IMR-90 (cell line): ENCODE results near the gene MAP3K9. TPM values are rescaled to one million over a fixed set of nuclear protein-coding genes. Genes with fewer than 3 reads are reported as not detected.

Source experiments
- ATAC-seq: fragments of 200-7000 bp; cut with Tn5 transposase; 2 replicates; pipeline ENCODE4 v1.9.1; 2020; ENCODE audit warnings: low read depth, mild to moderate bottlenecking, moderate library complexity
- BruUV-seq: library from RNA; stranded (reverse); fragments of 400-500 nt; replicated peaks from 2 replicates; lab custom pipeline; 2021; lab: Mats Ljungman, UMichigan
- CTCF ChIA-PET: fragments of 300-600 bp; formaldehyde crosslinking; extraction: SDS; loops from one replicate; lab custom pipeline; 2021; ENCODE audit warnings: antibody characterized with exemption; lab: Yijun Ruan, JAX
- POLR2A ChIA-PET: fragments of 300-600 bp; sonication (Branson Sonifier 250); formaldehyde crosslinking; loops from one replicate; lab custom pipeline; 2022; ENCODE audit warnings: antibody characterized with exemption; ENCODE audit not compliant: unreplicated experiment; lab: Charles Lee
- DNase-seq: peaks from one replicate; pipeline ENCODE4 v3.0.0; 2013
- H2AFZ ChIP-seq: replicated peaks from 2 replicates; pipeline ENCODE3; 2013; ENCODE audit warnings: low read length, mild to moderate bottlenecking; ENCODE audit not compliant: poor library complexity
- H2AK5ac ChIP-seq: 2 replicates; pipeline ENCODE4 v1.6.1; 2013; ENCODE audit warnings: low read depth, low read length, inconsistent platforms
- H2AK9ac ChIP-seq: replicated peaks from 2 replicates; pipeline ENCODE3; 2013; ENCODE audit warnings: mild to moderate bottlenecking, low read depth, low read length, moderate library complexity; ENCODE audit not compliant: poor library complexity
- H2BK120ac ChIP-seq: 2 replicates; pipeline ENCODE4 v1.6.1; 2013; ENCODE audit warnings: low read depth, low read length, inconsistent platforms
- H2BK15ac ChIP-seq: 3 replicates; pipeline ENCODE4 v1.6.1; 2013; ENCODE audit warnings: low read depth, low read length, inconsistent platforms
- H2BK20ac ChIP-seq: 2 replicates; pipeline ENCODE4 v1.6.1; 2013; ENCODE audit warnings: low read depth, mild to moderate bottlenecking, inconsistent platforms, low read length, moderate library complexity
- H2BK5ac ChIP-seq: 2 replicates; pipeline ENCODE4 v1.6.1; 2013; ENCODE audit warnings: mild to moderate bottlenecking, low read depth, low read length, inconsistent platforms; ENCODE audit not compliant: poor library complexity, severe bottlenecking
- H3K14ac ChIP-seq: replicated peaks from 2 replicates; pipeline ENCODE4 v1.6.1; 2013; ENCODE audit warnings: low read depth, low read length, inconsistent platforms
- H3K18ac ChIP-seq: 2 replicates; pipeline ENCODE4 v1.6.1; 2013; ENCODE audit warnings: low read depth, low read length, control low read depth
- H3K23ac ChIP-seq: 2 replicates; pipeline ENCODE4 v1.6.1; 2013; ENCODE audit warnings: low read depth, low read length, inconsistent platforms
- H3K27ac ChIP-seq: 2 replicates; pipeline ENCODE4 v1.5.1; 2013; ENCODE audit warnings: mild to moderate bottlenecking, control low read depth, low read length; ENCODE audit not compliant: insufficient read depth
- H3K27me3 ChIP-seq: 2 replicates; pipeline ENCODE4 v1.6.1; 2013; ENCODE audit warnings: low read length; ENCODE audit not compliant: control insufficient read depth, insufficient read depth
- H3K36me3 ChIP-seq: 2 replicates; pipeline ENCODE4 v1.6.1; 2013; ENCODE audit warnings: low read length, mixed read lengths; ENCODE audit not compliant: control insufficient read depth, insufficient read depth
- H3K4ac ChIP-seq: 2 replicates; pipeline ENCODE4 v1.6.1; 2013; ENCODE audit warnings: low read depth, low read length, inconsistent platforms
- H3K4me1 ChIP-seq: 2 replicates; pipeline ENCODE4 v1.6.1; 2013; ENCODE audit warnings: low read length, mixed read lengths; ENCODE audit not compliant: control insufficient read depth, insufficient read depth
- H3K4me2 ChIP-seq: 2 replicates; pipeline ENCODE4 v1.6.1; 2013; ENCODE audit warnings: low read depth, mild to moderate bottlenecking, control low read depth, low read length, moderate library complexity
- H3K4me3 ChIP-seq: 2 replicates; pipeline ENCODE4 v1.5.1; 2013; ENCODE audit warnings: low read depth, mild to moderate bottlenecking, control low read depth, low read length, moderate library complexity; ENCODE audit not compliant: insufficient read depth
- H3K56ac ChIP-seq: 2 replicates; pipeline ENCODE4 v1.6.1; 2013; ENCODE audit warnings: low read length, inconsistent platforms; ENCODE audit not compliant: insufficient read depth; ENCODE audit errors: extremely low read depth
- H3K79me1 ChIP-seq, 2 experiments: 2 replicates each; pipeline ENCODE4 v1.6.1; 2013; ENCODE audit warnings: low read length in 2 of 2, inconsistent platforms in 1 of 2, low read depth in 1 of 2
- H3K9ac ChIP-seq: 2 replicates; pipeline ENCODE4 v1.6.1; 2013; ENCODE audit warnings: low read depth, low read length, control low read depth
- H3K9me1 ChIP-seq: 2 replicates; pipeline ENCODE4 v1.6.1; 2013; ENCODE audit warnings: low read length, inconsistent platforms; ENCODE audit not compliant: insufficient read depth
- H3K9me3 ChIP-seq: 2 replicates; pipeline ENCODE4 v1.6.1; 2013; ENCODE audit warnings: low read length; ENCODE audit not compliant: control insufficient read depth, insufficient read depth
- H4K20me1 ChIP-seq: 2 replicates; pipeline ENCODE4 v1.6.1; 2013; ENCODE audit warnings: low read length, inconsistent platforms; ENCODE audit not compliant: insufficient read depth
- H4K5ac ChIP-seq: 2 replicates; pipeline ENCODE4 v1.6.1; 2013; ENCODE audit warnings: mild to moderate bottlenecking, low read depth, low read length, control low read depth
- H4K8ac ChIP-seq, 2 experiments: 2 replicates each; pipeline ENCODE4 v1.6.1; 2013; ENCODE audit warnings: low read depth in 2 of 2, low read length in 2 of 2, control low read depth in 1 of 2, inconsistent platforms in 1 of 2
- H4K91ac ChIP-seq: 2 replicates; pipeline ENCODE4 v1.6.1; 2013; ENCODE audit warnings: low read depth, low read length, inconsistent platforms; ENCODE audit not compliant: insufficient read depth
- BHLHE40 ChIP-seq: fragments of 150-350 bp; IDR thresholded peaks from 2 replicates; pipeline ENCODE4 v1.6.1; 2016; ENCODE audit warnings: mild to moderate bottlenecking, low read depth, low read length
- CEBPB ChIP-seq: IDR thresholded peaks from 2 replicates; pipeline ENCODE4 v1.6.1; 2012; ENCODE audit warnings: low read depth, low read length, improper control_type of control experiment
- FOS ChIP-seq: fragments of 150-350 bp; IDR thresholded peaks from 2 replicates; pipeline ENCODE4 v1.6.1; 2016; ENCODE audit warnings: low read depth, low read length
- MAFK ChIP-seq: IDR thresholded peaks from 2 replicates; pipeline ENCODE4 v1.6.1; 2012; ENCODE audit warnings: low read depth, low read length, improper control_type of control experiment
- MAZ ChIP-seq: IDR thresholded peaks from 2 replicates; pipeline ENCODE4 v1.6.1; 2012; ENCODE audit warnings: low read depth, mild to moderate bottlenecking, low read length, improper control_type of control experiment, moderate library complexity, borderline replicate concordance
- MXI1 ChIP-seq: IDR thresholded peaks from 2 replicates; pipeline ENCODE4 v1.6.1; 2012; ENCODE audit warnings: low read depth, mild to moderate bottlenecking, low read length, moderate library complexity, borderline replicate concordance
- RAD21 ChIP-seq: IDR thresholded peaks from 2 replicates; pipeline ENCODE4 v1.6.1; 2012; ENCODE audit warnings: low read length, improper control_type of control experiment
- WGBS, 2 experiments: methylation state at CpG; one replicate each; pipeline versions ENCODE4 v1.1.5 to v1.1.7; 2013; ENCODE audit warnings: missing lambda C conversion rate in 2 of 2; ENCODE audit not compliant: insufficient read length in 1 of 2; ENCODE audit errors: extremely low coverage in 2 of 2; 5-methylcytosine and 5-hydroxymethylcytosine counted together
- dilution Hi-C: fragments of 300-500 bp; cut with HindIII; formaldehyde crosslinking; loops from one replicate; pipeline ENCODE4 v1.14.3; 2018; ENCODE audit warnings: low sequenced_read_pairs; ENCODE audit not compliant: unreplicated experiment
- in situ Hi-C: fragments of 300-500 bp; cut with MboI; formaldehyde crosslinking; loops from 3 replicates; pipeline ENCODE4 v1.14.3; 2019; ENCODE audit warnings: low sequenced_read_pairs, inconsistent platforms, mixed read lengths
- intact Hi-C: fragments of 100-400 bp; cut with micrococcal nuclease; formaldehyde crosslinking; loops from 2 replicates; pipeline ENCODE4 v1.10.0; 2022
- polyA plus RNA-seq, 3 experiments: library from polyadenylated mRNA; depleted of rRNA; stranded (reverse); fragments of >200 nt; gene quantifications; 2 replicates each; pipeline ENCODE4 v1.2.3, GENCODE V29; 2012; ENCODE audit warnings: low replicate concordance in 1 of 3
- total RNA-seq: library from RNA; depleted of rRNA; stranded (reverse); fragments of >200 nt; gene quantifications from 2 replicates; pipeline ENCODE4 v1.2.3, GENCODE V29; 2012
- TF ChIP-seq, protein P1 (sequence below): conservative IDR thresholded peaks from 2 replicates; pipeline ENCODE4 v1.5.1; 2012; ENCODE audit warnings: mild to moderate bottlenecking, low read depth, low read length, improper control_type of control experiment
- TF ChIP-seq, protein P2 (sequence below): fragments of 150-350 bp; IDR thresholded peaks from 2 replicates; pipeline ENCODE4 v1.6.1; 2017; ENCODE audit warnings: mild to moderate bottlenecking, antibody characterized with exemption, low read length, low read depth

Gene MAP3K9
- total and polyA plus RNA-seq, 2 of the 4 experiments (the other 2 are of a cell fraction) = 0.17 to 0.18 TPM

- Histone ChIP-seq H3K27me3 (no peaks in the 10 kb centered on the region; the same call in none of the 2 replicates), H3K56ac (no peak overlapping the region), H2BK120ac (no peak overlapping the region), H2BK15ac (no peak overlapping the region), H3K9ac (no peak overlapping the region), H3K36me3 (no peaks in the 10 kb centered on the region), H3K79me1 (no peaks in the 10 kb centered on the region), H2BK20ac (no peak overlapping the region), H2BK5ac (no peak overlapping the region), H3K4me1 (no peaks in the 10 kb centered on the region), H2AK9ac (no peak overlapping the region), H3K9me1 (no peaks in the 10 kb centered on the region), H2AFZ (no peak overlapping the region), H4K91ac (no peak overlapping the region), H3K18ac (no peak overlapping the region), H3K9me3 (no peaks in the 10 kb centered on the region), H4K8ac (no peak overlapping the region), H3K14ac (no peak overlapping the region), H4K20me1 (no peaks in the 10 kb centered on the region), H3K4me2 (no peak overlapping the region), H3K23ac (no peak overlapping the region), H4K5ac (no peak overlapping the region), H3K4ac (no peak overlapping the region), H2AK5ac (no peak overlapping the region), H3K27ac (no peak overlapping the region), H3K4me3 (no peak overlapping the region)
- CTCF ChIA-PET = no interaction called here
- POLR2A ChIA-PET = no interaction called here
- ATAC-seq = no peak
- no TSS peak for BruUV-seq
- peak; percentile 13 for DNase-seq
- TF ChIP-seq, protein P1, sequence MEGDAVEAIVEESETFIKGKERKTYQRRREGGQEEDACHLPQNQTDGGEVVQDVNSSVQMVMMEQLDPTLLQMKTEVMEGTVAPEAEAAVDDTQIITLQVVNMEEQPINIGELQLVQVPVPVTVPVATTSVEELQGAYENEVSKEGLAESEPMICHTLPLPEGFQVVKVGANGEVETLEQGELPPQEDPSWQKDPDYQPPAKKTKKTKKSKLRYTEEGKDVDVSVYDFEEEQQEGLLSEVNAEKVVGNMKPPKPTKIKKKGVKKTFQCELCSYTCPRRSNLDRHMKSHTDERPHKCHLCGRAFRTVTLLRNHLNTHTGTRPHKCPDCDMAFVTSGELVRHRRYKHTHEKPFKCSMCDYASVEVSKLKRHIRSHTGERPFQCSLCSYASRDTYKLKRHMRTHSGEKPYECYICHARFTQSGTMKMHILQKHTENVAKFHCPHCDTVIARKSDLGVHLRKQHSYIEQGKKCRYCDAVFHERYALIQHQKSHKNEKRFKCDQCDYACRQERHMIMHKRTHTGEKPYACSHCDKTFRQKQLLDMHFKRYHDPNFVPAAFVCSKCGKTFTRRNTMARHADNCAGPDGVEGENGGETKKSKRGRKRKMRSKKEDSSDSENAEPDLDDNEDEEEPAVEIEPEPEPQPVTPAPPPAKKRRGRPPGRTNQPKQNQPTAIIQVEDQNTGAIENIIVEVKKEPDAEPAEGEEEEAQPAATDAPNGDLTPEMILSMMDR = no peak
- TF ChIP-seq FOS = no peak
- no peak for TF ChIP-seq CEBPB
- no peak for TF ChIP-seq MXI1
- TF ChIP-seq MAFK = no peak
- no peak for TF ChIP-seq BHLHE40
- TF ChIP-seq, protein P2, sequence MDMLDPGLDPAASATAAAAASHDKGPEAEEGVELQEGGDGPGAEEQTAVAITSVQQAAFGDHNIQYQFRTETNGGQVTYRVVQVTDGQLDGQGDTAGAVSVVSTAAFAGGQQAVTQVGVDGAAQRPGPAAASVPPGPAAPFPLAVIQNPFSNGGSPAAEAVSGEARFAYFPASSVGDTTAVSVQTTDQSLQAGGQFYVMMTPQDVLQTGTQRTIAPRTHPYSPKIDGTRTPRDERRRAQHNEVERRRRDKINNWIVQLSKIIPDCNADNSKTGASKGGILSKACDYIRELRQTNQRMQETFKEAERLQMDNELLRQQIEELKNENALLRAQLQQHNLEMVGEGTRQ = no peak
- TF ChIP-seq MAZ = no peak
- no peak for TF ChIP-seq RAD21
- intact Hi-C loops (no loop called here), in situ Hi-C loops (no loop called here), dilution Hi-C loops (no loop called here)
- 80% methylated on average over 1 of the region's 7 CpGs; no CpG with 5 or more reads in 1 of the 2 experiments for WGBS, 2 experiments
These were observed 123.7 kb downstream of the MAP3K9 start for GRCh38 chr14:70685474-70686197.
